IPS-18c (cell line): Measurements from ENCODE around the gene SORBS2.
A peak's percentile ranks its signal among the peaks of the same experiment; 100 is the strongest.

Source experiments
- H3K4me3 ChIP-seq: 2 replicates; pipeline ENCODE4 v1.7.0; 2013; ENCODE audit warnings: low read depth, mild to moderate bottlenecking, low read length, moderate library complexity; ENCODE audit not compliant: insufficient read depth
- H3K9me3 ChIP-seq: one replicate; pipeline ENCODE4 v1.6.1; 2013; ENCODE audit warnings: mild to moderate bottlenecking, low read length, moderate library complexity; ENCODE audit not compliant: control insufficient read depth, insufficient read depth

SORBS2 gene

GRCh38 chr4:185657699-185658098, 154.3 kb downstream of the SORBS2 start:
- Histone ChIP-seq H3K4me3 (no peak overlapping the region), H3K9me3 (no peaks in the 10 kb centered on the region)

- no peak overlapping the region for H3K4me3 ChIP-seq
- H3K9me3 ChIP-seq = no peaks in the 10 kb centered on the region
Observed at GRCh38 chr4:185657183-185657582, 154.8 kb downstream of the SORBS2 start.

GRCh38 chr4:185656467-185656931, 155.5 kb downstream of the SORBS2 start:
- Histone ChIP-seq H3K4me3 (no peak overlapping the region), H3K9me3 (no peaks in the 10 kb centered on the region)

GRCh38 chr4:185654965-185655554, 156.9 kb downstream of the SORBS2 start:
- Histone ChIP-seq H3K9me3 (no peaks in the 10 kb centered on the region), H3K4me3 (no peak overlapping the region)

GRCh38 chr4:185654311-185654710, 157.7 kb downstream of the SORBS2 start:
- no peaks in the 10 kb centered on the region for H3K9me3 ChIP-seq
- H3K4me3 ChIP-seq = no peak overlapping the region

- Histone ChIP-seq H3K9me3 (no peaks in the 10 kb centered on the region), H3K4me3 (no peak overlapping the region)
Observed at GRCh38 chr4:185651851-185652250, 160.1 kb downstream of the SORBS2 start.

GRCh38 chr4:185651137-185651677, 160.8 kb downstream of the SORBS2 start:
- H3K4me3 ChIP-seq = no peak overlapping the region
- no peaks in the 10 kb centered on the region for H3K9me3 ChIP-seq

GRCh38 chr4:185648631-185649030, 163.4 kb downstream of the SORBS2 start:
- Histone ChIP-seq H3K9me3 (no peaks in the 10 kb centered on the region), H3K4me3 (no peak overlapping the region)

GRCh38 chr4:185645403-185645802, 166.6 kb downstream of the SORBS2 start:
- Histone ChIP-seq H3K9me3 (no peaks in the 10 kb centered on the region), H3K4me3 (no peak overlapping the region)

GRCh38 chr4:185644408-185644807, 167.6 kb downstream of the SORBS2 start:
- no peaks in the 10 kb centered on the region for H3K9me3 ChIP-seq
- H3K4me3 ChIP-seq = no peak overlapping the region

- Histone ChIP-seq H3K4me3 (no peak overlapping the region), H3K9me3 (no peaks in the 10 kb centered on the region)
Observed at GRCh38 chr4:185642907-185643306, 169.1 kb downstream of the SORBS2 start.

- no peaks in the 10 kb centered on the region for H3K9me3 ChIP-seq
Observed at GRCh38 chr4:185640811-185641675, 171.0 kb downstream of the SORBS2 start.

GRCh38 chr4:185638548-185639301, 173.3 kb downstream of the SORBS2 start:
- H3K4me3 ChIP-seq = peak overlapping the region; percentile 40; the same call in 1 of the 2 replicates
- H3K9me3 ChIP-seq = no peaks in the 10 kb centered on the region

More at GRCh38 chr4:185640811-185641675, 171.0 kb downstream of the SORBS2 start:
- H3K4me3 ChIP-seq = no peak overlapping the region

- no peaks in the 10 kb centered on the region for H3K9me3 ChIP-seq
- peak overlapping the region; percentile 40; the same call in 1 of the 2 replicates for H3K4me3 ChIP-seq
Observed at GRCh38 chr4:185638093-185638492, 173.9 kb downstream of the SORBS2 start.

- no peaks in the 10 kb centered on the region for H3K9me3 ChIP-seq
- no peak overlapping the region for H3K4me3 ChIP-seq
Observed at GRCh38 chr4:185637163-185637875, 174.7 kb downstream of the SORBS2 start.

- Histone ChIP-seq H3K4me3 (no peak overlapping the region), H3K9me3 (no peaks in the 10 kb centered on the region)
Observed at GRCh38 chr4:185634066-185634652, 177.8 kb downstream of the SORBS2 start.
